ENCODE data around the gene SYNGAP1. TPM values are rescaled to one million over a fixed set of nuclear protein-coding genes. Genes with fewer than 3 reads are reported as not detected.

Gene SYNGAP1
- total and polyA plus RNA-seq, 9 of the 15 experiments (the other 6 are each of a cell fraction or from before 2014, with no cell fraction given): 0.01 to 22.8 (median 3.2) TPM

GRCh38 chr6:33391922-33392594 lies 27.8 kb upstream of the SYNGAP1 start (continued):
- TF ChIP-seq BRF2 (IDR thresholded peaks at IDR 0.05; ENCODE audit: borderline replicate concordance, insufficient read depth, insufficient read length) (no peak), TAF7 (tag; IDR thresholded peaks at IDR 0.05) (peak; percentile 32; the same call in 1 of the 2 replicates), ZNF124 (CRISPR knock-in tag; IDR thresholded peaks at IDR 0.05) (no peak), BCL6 (CRISPR knock-in tag; IDR thresholded peaks at IDR 0.05) (no peak), FOXO4 (CRISPR knock-in tag; IDR thresholded peaks at IDR 0.05) (no peak), POLR3G (IDR thresholded peaks at IDR 0.05; ENCODE audit: extremely low read depth, insufficient read length, insufficient replicate concordance) (no peak), ZBTB43 (CRISPR knock-in tag; IDR thresholded peaks at IDR 0.05) (0 out of 2 replicates have a peak, but pooled peaks have one; percentile 46), SRSF7 (optimal IDR thresholded peaks at IDR 0.05; ENCODE audit: low read depth, low read length) (no peak), ZNF316 (IDR thresholded peaks at IDR 0.05) (peak; percentile 12; the same call in 1 of the 2 replicates), TSHZ1 (CRISPR knock-in tag; IDR thresholded peaks at IDR 0.05) (no peak), ZNF121 (CRISPR knock-in tag; conservative IDR thresholded peaks at IDR 0.05) (no peak), HDAC3 (IDR thresholded peaks at IDR 0.05; ENCODE audit: borderline replicate concordance, partially characterized antibody) (peak; percentile 15), HMGXB4 (CRISPR knock-in tag; IDR thresholded peaks at IDR 0.05) (peak; percentile 53; the same call in 1 of the 2 replicates), RFX1 (IDR thresholded peaks at IDR 0.05) (no peak), XRCC3 (IDR thresholded peaks at IDR 0.05) (no peak), NFIC (IDR thresholded peaks at IDR 0.05) (no peak), HSF4 (CRISPR knock-in tag; IDR thresholded peaks at IDR 0.05; ENCODE audit: borderline replicate concordance) (no peak), HNRNPH1 (optimal IDR thresholded peaks at IDR 0.05; ENCODE audit: low read depth, low read length) (no peak), GTF2F1 (IDR thresholded peaks at IDR 0.05; ENCODE audit: low read depth, low read length) (no peak), SNIP1 (IDR thresholded peaks at IDR 0.05; ENCODE audit: low read depth) (no peak)
